Uterus (tissue), 4 donors: Measurements from ENCODE around the gene LCP2. TPM values are rescaled to one million over a fixed set of nuclear protein-coding genes. Genes with fewer than 3 reads are reported as not detected.

Experiments used
- DNase-seq, 2 donors: peaks; one replicate each; pipeline ENCODE4 v3.0.0-alpha.2; 2019 to 2020
- H3K27ac ChIP-seq, 2 donors: fragments of 200-600 bp; sonication (generic); 1 replicate in 1 of 2; 2 replicates in 1 of 2; pipeline ENCODE4 v1.5.1; 2016 to 2018
- H3K27me3 ChIP-seq, 2 donors: fragments of 200-600 bp; sonication (generic); one replicate each; pipeline ENCODE4 v1.5.1; 2018 to 2019; ENCODE audit warnings: control low read depth in 1 of 2
- H3K36me3 ChIP-seq, 2 donors: fragments of 200-600 bp; sonication (generic); one replicate each; pipeline ENCODE4 v1.5.1; 2019; ENCODE audit warnings: control low read depth in 1 of 2
- H3K4me1 ChIP-seq, 2 donors: fragments of 200-600 bp; sonication (generic); one replicate each; pipeline ENCODE4 v1.5.1; 2018 to 2019; ENCODE audit warnings: control low read depth in 1 of 2
- H3K4me3 ChIP-seq, 2 donors: fragments of 200-600 bp; sonication (generic); 1 replicate in 1 of 2; 2 replicates in 1 of 2; pipeline ENCODE4 v1.5.1; 2018 to 2019; ENCODE audit warnings: mild to moderate bottlenecking in 1 of 2
- H3K9me3 ChIP-seq, 2 donors: fragments of 200-600 bp; sonication (generic); one replicate each; pipeline ENCODE4 v1.5.1; 2019; ENCODE audit warnings: control low read depth in 1 of 2
- POLR2A ChIP-seq, 2 donors: fragments of 450-650 bp; IDR thresholded peaks; one replicate each; pipeline ENCODE4 v1.6.1; 2016; ENCODE audit warnings: antibody characterized with exemption in 2 of 2, mild to moderate bottlenecking in 1 of 2, moderate library complexity in 1 of 2
- intact Hi-C: fragments of 100-400 bp; cut with DNase I; formaldehyde crosslinking; loops from one replicate; pipeline ENCODE4 v1.15.1; 2023; ENCODE audit warnings: low total_unique reads
- total RNA-seq, 4 donors: library from RNA; depleted of rRNA in 3 of 4; stranded (reverse); fragments of >200 nt in 3 of 4; gene quantifications; one replicate each; pipeline versions ENCODE4 v1.1.0 to v1.2.4, GENCODE V29; 2014 to 2023
- TF ChIP-seq, protein P1 (sequence below), 4 experiments: fragments of 200-600 bp in 2 of 4; fragments of 450-650 bp in 2 of 4; sonication (generic) in 2 of 4; IDR thresholded peaks; one replicate each; pipeline ENCODE4 v1.5.1; 2016 to 2019; ENCODE audit warnings: antibody characterized with exemption in 4 of 4, mild to moderate bottlenecking in 2 of 4, moderate library complexity in 1 of 4
- donor health status: DM: yes; HTN: yes; CAD: no.

The LCP2 gene
- total RNA-seq, 4 donors from 2014 or later = 1.3 to 19.1 (median 11.2) TPM

- intact Hi-C loops = loop anchor here (10.0 kb wide), 1 partner anchor 403 kb away; no protein-coding TSS in a partner anchor
These were observed 76.2 kb downstream of the LCP2 start for GRCh38 chr5:170221327-170221741.

GRCh38 chr5:170220191-170220590, 77.4 kb downstream of the LCP2 start:
- no peaks in the 10 kb centered on the region for H3K36me3 ChIP-seq
- no peaks in the 10 kb centered on the region for H3K9me3 ChIP-seq
- H3K27me3 ChIP-seq = no peaks in the 10 kb centered on the region
- DNase-seq = no peak
- intact Hi-C loops = loop anchor here (10.0 kb wide), 1 partner anchor 405 kb away; no protein-coding TSS in a partner anchor
- H3K4me3 ChIP-seq = no peak overlapping the region
- TF ChIP-seq, protein P1, sequence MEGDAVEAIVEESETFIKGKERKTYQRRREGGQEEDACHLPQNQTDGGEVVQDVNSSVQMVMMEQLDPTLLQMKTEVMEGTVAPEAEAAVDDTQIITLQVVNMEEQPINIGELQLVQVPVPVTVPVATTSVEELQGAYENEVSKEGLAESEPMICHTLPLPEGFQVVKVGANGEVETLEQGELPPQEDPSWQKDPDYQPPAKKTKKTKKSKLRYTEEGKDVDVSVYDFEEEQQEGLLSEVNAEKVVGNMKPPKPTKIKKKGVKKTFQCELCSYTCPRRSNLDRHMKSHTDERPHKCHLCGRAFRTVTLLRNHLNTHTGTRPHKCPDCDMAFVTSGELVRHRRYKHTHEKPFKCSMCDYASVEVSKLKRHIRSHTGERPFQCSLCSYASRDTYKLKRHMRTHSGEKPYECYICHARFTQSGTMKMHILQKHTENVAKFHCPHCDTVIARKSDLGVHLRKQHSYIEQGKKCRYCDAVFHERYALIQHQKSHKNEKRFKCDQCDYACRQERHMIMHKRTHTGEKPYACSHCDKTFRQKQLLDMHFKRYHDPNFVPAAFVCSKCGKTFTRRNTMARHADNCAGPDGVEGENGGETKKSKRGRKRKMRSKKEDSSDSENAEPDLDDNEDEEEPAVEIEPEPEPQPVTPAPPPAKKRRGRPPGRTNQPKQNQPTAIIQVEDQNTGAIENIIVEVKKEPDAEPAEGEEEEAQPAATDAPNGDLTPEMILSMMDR (IDR thresholded peaks at IDR 0.05) = no peak
- TF ChIP-seq POLR2A (IDR thresholded peaks at IDR 0.05) = no peak
- H3K4me1 ChIP-seq = no peaks in the 10 kb centered on the region
- H3K27ac ChIP-seq = no peak overlapping the region

More at GRCh38 chr5:170221327-170221741, 76.2 kb downstream of the LCP2 start:
- H3K27ac ChIP-seq = no peak overlapping the region
- no peaks in the 10 kb centered on the region for H3K27me3 ChIP-seq
- no peaks in the 10 kb centered on the region for H3K9me3 ChIP-seq
- no peaks in the 10 kb centered on the region for H3K36me3 ChIP-seq
- TF ChIP-seq POLR2A (IDR thresholded peaks at IDR 0.05) = no peak
- TF ChIP-seq, protein P1 (IDR thresholded peaks at IDR 0.05) = no peak
- DNase-seq = no peak
- H3K4me3 ChIP-seq = no peak overlapping the region
- no peaks in the 10 kb centered on the region for H3K4me1 ChIP-seq

- Histone ChIP-seq H3K27me3 (no peaks in the 10 kb centered on the region), H3K27ac (no peak overlapping the region), H3K4me1 (no peaks in the 10 kb centered on the region), H3K4me3 (no peak overlapping the region), H3K36me3 (no peaks in the 10 kb centered on the region), H3K9me3 (no peaks in the 10 kb centered on the region)
- no peak for DNase-seq
- intact Hi-C loops = loop anchor here (10.0 kb wide), 1 partner anchor 405 kb away; no protein-coding TSS in a partner anchor
- TF ChIP-seq, protein P1 (IDR thresholded peaks at IDR 0.05) = no peak
- no peak for TF ChIP-seq POLR2A (IDR thresholded peaks at IDR 0.05)
These were observed 78.0 kb downstream of the LCP2 start for GRCh38 chr5:170219615-170220014.

DNA sequence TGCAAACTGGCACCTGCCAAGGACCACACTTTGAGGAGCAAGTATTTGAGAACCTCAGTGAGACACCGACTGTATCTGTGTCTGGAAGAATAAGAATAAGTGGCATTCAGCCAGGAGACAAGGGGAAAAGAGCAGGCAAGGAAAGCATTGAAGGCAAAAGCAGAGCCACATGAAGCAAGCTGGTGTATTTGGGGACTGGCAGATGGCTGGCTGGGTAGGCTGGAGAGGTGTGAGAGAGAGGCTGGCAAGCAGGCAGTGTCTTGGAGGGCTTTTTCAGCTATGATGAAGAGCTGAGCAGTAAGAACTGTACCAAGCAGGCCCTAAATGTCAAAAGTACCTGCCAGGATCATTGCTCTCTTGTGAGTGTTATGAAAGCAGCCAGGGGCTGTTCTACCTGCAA, 78.9 kb downstream of the LCP2 start:
- Histone ChIP-seq H3K27me3 (no peaks in the 10 kb centered on the region), H3K9me3 (no peaks in the 10 kb centered on the region), H3K4me3 (no peak overlapping the region), H3K4me1 (no peaks in the 10 kb centered on the region), H3K36me3 (no peaks in the 10 kb centered on the region), H3K27ac (no peak overlapping the region)
- intact Hi-C loops = no loop called here
- TF ChIP-seq, protein P1 (IDR thresholded peaks at IDR 0.05) = no peak
- no peak for TF ChIP-seq POLR2A (IDR thresholded peaks at IDR 0.05)
- no peak for DNase-seq

GRCh38 chr5:170217831-170218230, 79.7 kb downstream of the LCP2 start:
- Histone ChIP-seq H3K27me3 (no peaks in the 10 kb centered on the region), H3K4me1 (no peaks in the 10 kb centered on the region), H3K4me3 (no peak overlapping the region), H3K9me3 (no peaks in the 10 kb centered on the region), H3K27ac (no peak overlapping the region), H3K36me3 (no peaks in the 10 kb centered on the region)
- TF ChIP-seq POLR2A (IDR thresholded peaks at IDR 0.05) = no peak
- intact Hi-C loops = no loop called here
- no peak for DNase-seq
